Trophoblast cell (in vitro differentiated cells and primary cell): ENCODE results near the gene NPLOC4.
A peak's percentile ranks its signal among the peaks of the same experiment; 100 is the strongest.
"Not testable (repeated sequence)": the region's sequence is repeated elsewhere in the genome, so short reads cannot be mapped to it uniquely, and the experiment has no call there.

Experiments
- DNase-seq, 2 donors: peaks; one replicate each; pipeline ENCODE4 v3.0.0-alpha.2; 2016
- H2AFZ ChIP-seq: 2 replicates; pipeline ENCODE4 v1.6.1; 2013; ENCODE audit warnings: low read length, moderate library complexity, mild to moderate bottlenecking; ENCODE audit not compliant: insufficient read depth, poor library complexity
- H2AK5ac ChIP-seq: 2 replicates; pipeline ENCODE4 v1.6.1; 2013; ENCODE audit warnings: mild to moderate bottlenecking, low read length
- H2BK120ac ChIP-seq: 2 replicates; pipeline ENCODE4 v1.6.1; 2013; ENCODE audit warnings: low read length, mild to moderate bottlenecking, moderate library complexity; ENCODE audit not compliant: insufficient read depth, poor library complexity
- H2BK12ac ChIP-seq: 2 replicates; pipeline ENCODE4 v1.6.1; 2013; ENCODE audit warnings: mild to moderate bottlenecking, low read length, moderate library complexity
- H2BK5ac ChIP-seq: 2 replicates; pipeline ENCODE4 v1.6.1; 2013; ENCODE audit warnings: low read length, low read depth, moderate library complexity, mild to moderate bottlenecking; ENCODE audit not compliant: poor library complexity
- H3K14ac ChIP-seq: 2 replicates; pipeline ENCODE4 v1.6.1; 2013; ENCODE audit warnings: mild to moderate bottlenecking, low read length
- H3K18ac ChIP-seq: 2 replicates; pipeline ENCODE4 v1.6.1; 2013; ENCODE audit warnings: mild to moderate bottlenecking, low read length
- H3K23ac ChIP-seq: 2 replicates; pipeline ENCODE4 v1.6.1; 2013; ENCODE audit warnings: low read length
- H3K27ac ChIP-seq: 2 replicates; pipeline ENCODE4 v1.5.1; 2013; ENCODE audit warnings: low read depth, mild to moderate bottlenecking, inconsistent platforms, low read length, moderate library complexity
- H3K27me3 ChIP-seq: 2 replicates; pipeline ENCODE4 v1.6.1; 2013; ENCODE audit warnings: inconsistent platforms, mild to moderate bottlenecking, low read length, moderate library complexity; ENCODE audit not compliant: insufficient read depth
- H3K36me3 ChIP-seq, 2 experiments: 1 replicate in 1 of 2; 2 replicates in 1 of 2; pipeline ENCODE4 v1.6.1; 2013; ENCODE audit warnings: low read length in 2 of 2, mild to moderate bottlenecking in 2 of 2, moderate library complexity in 1 of 2; ENCODE audit not compliant: insufficient read depth in 2 of 2, control insufficient read depth in 1 of 2
- H3K4ac ChIP-seq: 2 replicates; pipeline ENCODE4 v1.6.1; 2013; ENCODE audit warnings: low read depth, mild to moderate bottlenecking, low read length, moderate library complexity
- H3K4me1 ChIP-seq, 2 experiments: 1 replicate in 1 of 2; 2 replicates in 1 of 2; pipeline ENCODE4 v1.6.1; 2013; ENCODE audit warnings: low read length in 2 of 2, mild to moderate bottlenecking in 2 of 2, moderate library complexity in 1 of 2; ENCODE audit not compliant: insufficient read depth in 2 of 2, control insufficient read depth in 1 of 2
- H3K4me2 ChIP-seq: 2 replicates; pipeline ENCODE4 v1.6.1; 2013; ENCODE audit warnings: inconsistent platforms, mild to moderate bottlenecking, low read length, moderate library complexity
- H3K4me3 ChIP-seq: 2 replicates; pipeline ENCODE4 v1.5.1; 2013; ENCODE audit warnings: mild to moderate bottlenecking, low read depth, low read length, inconsistent platforms
- H3K79me1 ChIP-seq: one replicate; pipeline ENCODE4 v1.6.1; 2013; ENCODE audit warnings: low read length
- H3K79me2 ChIP-seq: 2 replicates; pipeline ENCODE4 v1.6.1; 2013; ENCODE audit warnings: low read length, mild to moderate bottlenecking; ENCODE audit not compliant: control insufficient read depth, insufficient read depth, poor library complexity
- H3K9ac ChIP-seq: 2 replicates; pipeline ENCODE4 v1.6.1; 2013; ENCODE audit warnings: mild to moderate bottlenecking, low read length
- H3K9me3 ChIP-seq: 2 replicates; pipeline ENCODE4 v1.6.1; 2013; ENCODE audit warnings: low read depth, mild to moderate bottlenecking, control low read depth, inconsistent platforms, low read length; ENCODE audit not compliant: insufficient read depth
- H4K12ac ChIP-seq: 2 replicates; pipeline ENCODE4 v1.6.1; 2013; ENCODE audit warnings: low read depth, mild to moderate bottlenecking, low read length, moderate library complexity
- H4K8ac ChIP-seq: 2 replicates; pipeline ENCODE4 v1.6.1; 2013; ENCODE audit warnings: low read depth, mild to moderate bottlenecking, low read length, moderate library complexity
- H4K91ac ChIP-seq: one replicate; pipeline ENCODE4 v1.6.1; 2013; ENCODE audit warnings: low read depth, mild to moderate bottlenecking, low read length, moderate library complexity
- WGBS: extraction: QIAGEN DNeasy Blood & Tissue Kit; methylation state at CpG from one replicate; pipeline ENCODE4 v1.1.7; 2013; ENCODE audit warnings: missing lambda C conversion rate; ENCODE audit not compliant: insufficient read length, insufficient coverage; ENCODE audit errors: extremely low coverage; 5-methylcytosine and 5-hydroxymethylcytosine counted together

Gene NPLOC4

GRCh38 chr17:81589612-81590011 is 47.3 kb downstream of the NPLOC4 start:
- Histone ChIP-seq H4K91ac (no peak overlapping the region), H3K4me1 (peaks cover 5 to 11% of the 10 kb centered on the region in 2 experiments), H3K27ac (no peak overlapping the region), H3K9ac (no peak overlapping the region), H4K8ac (no peak overlapping the region), H2AK5ac (no peak overlapping the region), H3K27me3 (no peaks in the 10 kb centered on the region), H3K36me3 (peaks cover 64 to 70% of the 10 kb centered on the region in 2 experiments), H3K14ac (no peak overlapping the region), H3K18ac (no peak overlapping the region), H2AFZ (no peak overlapping the region), H2BK5ac (no peak overlapping the region), H3K79me1 (no peaks in the 10 kb centered on the region), H4K12ac (no peak overlapping the region), H3K4me3 (no peak overlapping the region), H2BK12ac (no peak overlapping the region), H3K79me2 (no peaks in the 10 kb centered on the region), H3K4ac (no peak overlapping the region), H2BK120ac (no peak overlapping the region), H3K23ac (no peak overlapping the region), H3K4me2 (no peak overlapping the region), H3K9me3 (no peaks in the 10 kb centered on the region)
- no CpG with 5 or more reads among the region's 5 CpGs for WGBS
- no peak for DNase-seq

GRCh38 chr17:81586096-81586495 is 50.8 kb downstream of the NPLOC4 start:
- DNase-seq, result no peak
- Histone ChIP-seq H3K23ac (no peak overlapping the region), H3K4me3 (no peak overlapping the region), H3K79me1 (no peaks in the 10 kb centered on the region), H2BK120ac (no peak overlapping the region), H3K4me2 (no peak overlapping the region), H4K91ac (peak overlapping the region; percentile 26), H2BK12ac (no peak overlapping the region), H3K18ac (peak overlapping the region; percentile 56), H3K9ac (no peak overlapping the region), H3K36me3 (peaks cover 65 to 71% of the 10 kb centered on the region in 2 experiments), H3K27ac (peak overlapping the region; percentile 28), H2AK5ac (no peak overlapping the region), H2BK5ac (no peak overlapping the region), H3K14ac (peak overlapping the region; percentile 16), H4K8ac (peak overlapping the region; percentile 16), H4K12ac (no peak overlapping the region), H2AFZ (no peak overlapping the region), H3K27me3 (no peaks in the 10 kb centered on the region), H3K79me2 (no peaks in the 10 kb centered on the region), H3K4me1 (peaks cover 5 to 11% of the 10 kb centered on the region in 2 experiments), H3K4ac (peak overlapping the region; percentile 2), H3K9me3 (no peaks in the 10 kb centered on the region)
- WGBS, result no CpG with 5 or more reads among the region's 4 CpGs

GRCh38 chr17:81584771-81585170 is 52.1 kb downstream of the NPLOC4 start:
- not testable (repeated sequence) for H4K8ac ChIP-seq, H3K14ac ChIP-seq, H2AK5ac ChIP-seq, H4K91ac ChIP-seq, H3K27me3 ChIP-seq, H3K79me2 ChIP-seq, H3K9ac ChIP-seq, H2BK5ac ChIP-seq, H3K4me2 ChIP-seq, H3K23ac ChIP-seq, H3K9me3 ChIP-seq, H2BK12ac ChIP-seq, H2AFZ ChIP-seq, H3K18ac ChIP-seq, H3K4me3 ChIP-seq, H4K12ac ChIP-seq, H3K27ac ChIP-seq, H2BK120ac ChIP-seq, H3K4ac ChIP-seq, DNase-seq, H3K79me1 ChIP-seq
- Histone ChIP-seq H3K36me3 (peaks cover 63 to 69% of the 10 kb centered on the region in 2 experiments), H3K4me1 (peaks cover 11% of the 10 kb centered on the region in 2 experiments)
- WGBS, result no CpG with 5 or more reads among the region's 14 CpGs

- no peak for DNase-seq
- H3K79me2 ChIP-seq, result no peaks in the 10 kb centered on the region
- H2BK120ac ChIP-seq, result no peak overlapping the region
- no CpG with 5 or more reads among the region's 6 CpGs for WGBS
- no peak overlapping the region for H3K4me2 ChIP-seq
- H2BK12ac ChIP-seq, result no peak overlapping the region
- H4K8ac ChIP-seq, result no peak overlapping the region
- H3K9ac ChIP-seq, result no peak overlapping the region
- no peak overlapping the region for H2BK5ac ChIP-seq
- no peak overlapping the region for H3K23ac ChIP-seq
- no peak overlapping the region for H3K4me3 ChIP-seq
- H3K79me1 ChIP-seq, result no peaks in the 10 kb centered on the region
- no peaks in the 10 kb centered on the region for H3K9me3 ChIP-seq
- H3K18ac ChIP-seq, result no peak overlapping the region
- peaks cover 62 to 69% of the 10 kb centered on the region in 2 experiments for H3K36me3 ChIP-seq
- H3K27me3 ChIP-seq, result no peaks in the 10 kb centered on the region
- H3K4ac ChIP-seq, result no peak overlapping the region
- no peak overlapping the region for H4K91ac ChIP-seq
- H4K12ac ChIP-seq, result no peak overlapping the region
- H2AK5ac ChIP-seq, result no peak overlapping the region
- peaks cover 11 to 17% of the 10 kb centered on the region in 2 experiments for H3K4me1 ChIP-seq
- no peak overlapping the region for H3K14ac ChIP-seq
- H3K27ac ChIP-seq, result no peak overlapping the region
- H2AFZ ChIP-seq, result no peak overlapping the region
These were observed 53.1 kb downstream of the NPLOC4 start for GRCh38 chr17:81583589-81584342.
